GM15510 (cell line): ENCODE results near the gene CCDC85A.

Source experiments
- POLR2A ChIP-seq: IDR thresholded peaks from 3 replicates; pipeline ENCODE4 v1.6.1; 2011; ENCODE audit warnings: borderline replicate concordance; ENCODE audit not compliant: insufficient read length; ENCODE audit errors: extremely low read depth

CCDC85A gene

DNA sequence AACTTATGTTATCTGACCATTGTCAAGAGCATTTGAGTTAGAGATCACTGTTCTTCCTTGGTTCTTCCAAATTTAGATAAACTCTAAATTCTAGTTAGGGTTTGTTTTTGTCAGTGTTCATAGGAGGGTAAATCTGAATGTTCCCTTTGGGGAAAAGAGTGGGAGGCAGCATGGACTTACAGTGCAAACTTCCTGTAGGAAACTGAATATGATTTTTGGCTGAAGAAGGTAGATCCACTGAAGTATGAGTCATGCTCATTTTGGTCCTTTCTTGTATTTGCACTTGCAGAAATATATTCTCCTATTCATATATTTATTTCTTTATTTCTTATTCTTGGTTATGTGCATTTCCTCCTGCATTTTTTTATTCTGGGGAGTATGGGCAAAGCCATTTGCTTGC, 27.3 kb downstream of the CCDC85A start:
- TF ChIP-seq POLR2A = no peak

GRCh38 chr2:56215911-56216310, 32.1 kb downstream of the CCDC85A start:
- TF ChIP-seq POLR2A = no peak

DNA sequence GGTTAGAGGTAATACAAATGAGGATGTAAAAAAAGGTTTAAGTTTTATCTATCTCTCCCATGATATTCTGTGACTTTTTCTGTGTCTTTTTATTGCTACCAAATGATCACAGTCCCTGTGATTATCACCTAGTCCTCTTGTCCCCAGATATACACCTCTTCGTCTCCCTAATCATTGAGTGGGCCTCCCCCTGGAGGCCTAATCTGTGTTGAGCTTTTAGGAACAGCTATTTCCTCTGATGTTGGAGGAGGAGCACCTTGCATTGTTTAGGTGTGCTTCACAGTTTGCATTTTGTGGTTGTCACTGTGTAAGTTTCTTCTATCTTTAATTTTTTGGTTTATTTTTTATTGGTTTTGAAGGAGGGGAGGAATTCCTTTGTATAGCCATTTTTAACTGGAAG, 33.3 kb downstream of the CCDC85A start:
- TF ChIP-seq POLR2A = no peak

- TF ChIP-seq POLR2A = no peak
Observed at GRCh38 chr2:56222481-56222880, 38.7 kb downstream of the CCDC85A start.

- no peak for TF ChIP-seq POLR2A
Observed at GRCh38 chr2:56224316-56224715, 40.5 kb downstream of the CCDC85A start.

DNA sequence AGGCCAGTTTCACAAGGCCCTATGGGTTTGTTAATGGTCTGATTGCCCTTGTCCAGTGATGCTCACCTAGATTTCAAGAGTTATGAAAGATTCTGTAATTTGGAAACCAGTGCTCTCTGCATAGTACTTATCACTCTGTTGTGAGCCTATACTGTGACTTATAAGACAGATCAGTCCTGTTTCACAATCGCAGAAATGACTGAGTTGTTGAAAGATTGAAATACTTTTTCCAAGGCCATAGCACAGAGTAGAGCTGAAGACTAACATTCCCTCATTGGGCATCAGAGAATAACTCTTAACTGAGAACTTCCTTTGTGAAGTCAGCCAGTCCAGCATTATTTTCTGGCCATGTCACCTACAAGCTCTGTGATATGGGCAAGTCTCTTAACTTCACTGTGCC, 44.0 kb downstream of the CCDC85A start:
- no peak for TF ChIP-seq POLR2A

DNA sequence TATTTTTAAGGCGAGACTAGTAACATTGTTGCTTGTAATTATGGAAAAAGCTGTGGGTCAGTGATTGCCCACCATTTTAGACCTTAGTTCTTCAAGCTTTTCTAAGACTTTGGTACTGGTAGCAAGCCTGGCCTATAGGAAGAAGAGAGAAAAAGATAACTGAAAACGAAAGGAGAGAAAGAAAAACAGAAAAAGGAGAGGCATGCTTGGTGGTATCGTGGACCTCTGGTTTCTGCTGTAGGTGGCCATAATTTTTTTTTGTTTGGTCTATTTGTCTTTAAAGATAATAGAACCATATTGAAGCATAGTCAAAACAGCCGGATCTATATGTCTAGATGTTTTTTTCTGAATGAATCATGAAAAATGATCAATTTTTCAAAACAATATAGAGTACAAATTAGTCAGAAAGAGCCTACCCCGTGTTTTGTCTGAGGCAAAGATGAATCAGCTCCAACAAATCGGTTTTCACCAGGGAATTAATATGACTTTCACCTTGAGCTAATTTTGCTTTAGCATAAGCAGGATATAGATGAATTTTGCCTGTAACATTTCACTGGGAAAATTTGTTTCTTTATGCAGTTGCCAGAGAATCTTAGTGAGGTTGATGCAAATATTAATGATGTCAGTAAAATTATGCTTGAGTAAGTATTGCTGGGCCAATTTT, 45.7 kb downstream of the CCDC85A start:
- no peak for TF ChIP-seq POLR2A

DNA sequence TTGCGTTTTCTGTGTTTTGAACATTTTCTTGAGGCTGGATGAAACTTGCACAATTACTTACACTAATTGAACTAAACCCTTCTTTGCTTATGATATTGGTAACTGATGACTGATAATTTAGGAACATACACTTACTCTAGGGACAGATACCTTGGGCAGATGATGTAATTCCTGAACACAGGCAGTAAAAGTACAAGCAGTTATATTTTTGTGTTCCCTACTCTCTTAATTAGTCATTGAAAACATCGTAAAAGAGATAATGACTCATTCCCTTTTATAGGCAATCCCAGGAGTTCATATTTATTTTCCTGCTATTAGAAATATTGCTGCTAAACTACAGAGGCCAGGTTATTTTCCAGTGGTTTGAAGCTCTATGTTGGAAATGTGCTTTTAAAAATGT, 46.4 kb downstream of the CCDC85A start:
- no peak for TF ChIP-seq POLR2A

DNA sequence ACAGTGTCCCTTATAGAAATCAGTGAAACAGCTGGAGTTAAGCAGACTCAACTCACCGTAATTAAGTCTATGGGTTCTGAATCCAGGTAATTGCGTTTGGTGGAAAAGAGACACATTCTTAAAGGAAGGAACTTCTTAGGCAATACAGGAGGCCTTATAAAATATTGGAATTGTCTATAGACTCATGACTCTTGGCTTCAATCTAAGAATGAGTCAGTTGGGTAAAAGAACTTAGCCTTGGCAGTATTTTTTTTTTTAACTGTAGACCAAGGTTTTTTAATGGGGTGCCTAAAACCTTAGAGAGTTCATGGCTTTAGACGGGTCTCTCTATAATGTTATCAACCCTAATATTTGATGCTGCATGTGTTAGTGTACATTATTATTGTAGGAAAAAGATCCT, 47.6 kb downstream of the CCDC85A start:
- TF ChIP-seq POLR2A = no peak

- no peak for TF ChIP-seq POLR2A
Observed at GRCh38 chr2:56232912-56233311, 49.1 kb downstream of the CCDC85A start.

DNA sequence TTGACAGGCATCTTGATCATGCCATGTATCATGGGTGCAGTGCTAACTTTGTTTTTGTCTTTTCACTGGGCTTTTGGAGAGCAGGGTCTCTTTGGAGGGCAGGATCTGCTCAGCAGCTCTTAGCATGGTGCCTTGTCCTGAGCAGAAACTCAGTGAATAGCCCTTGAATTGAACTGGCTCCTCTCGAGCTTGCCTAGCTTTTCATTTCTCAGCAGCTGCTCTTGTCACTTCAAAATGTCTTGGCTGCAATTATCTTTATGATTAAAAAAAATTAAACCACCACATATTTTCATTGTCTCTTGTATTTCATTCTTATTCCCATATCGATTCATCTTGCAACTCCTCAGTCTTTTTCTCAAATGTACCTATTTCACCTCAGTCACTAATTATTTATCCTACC, 50.5 kb downstream of the CCDC85A start:
- TF ChIP-seq POLR2A = no peak

DNA sequence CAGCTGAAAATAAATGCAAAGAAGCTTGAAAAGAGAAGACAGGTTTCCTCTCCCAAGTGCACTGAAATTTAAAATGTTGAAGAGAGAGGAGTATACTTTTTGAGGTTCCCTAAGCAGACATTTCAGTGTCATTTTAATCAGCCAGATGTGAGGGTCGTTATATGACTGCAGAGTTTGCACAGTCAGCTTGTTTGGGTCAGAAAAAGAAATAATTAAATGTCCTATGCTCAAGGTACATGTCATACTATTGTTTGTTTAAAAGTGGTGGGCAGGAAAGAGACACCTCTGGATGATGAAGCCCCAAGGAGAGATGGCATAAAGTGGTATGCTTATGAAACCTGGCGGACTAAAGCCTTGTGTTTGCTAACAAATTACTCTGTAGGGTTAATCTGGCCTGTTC, 55.2 kb downstream of the CCDC85A start:
- TF ChIP-seq POLR2A = no peak

GRCh38 chr2:56239437-56239836, 55.6 kb downstream of the CCDC85A start:
- TF ChIP-seq POLR2A = no peak

DNA sequence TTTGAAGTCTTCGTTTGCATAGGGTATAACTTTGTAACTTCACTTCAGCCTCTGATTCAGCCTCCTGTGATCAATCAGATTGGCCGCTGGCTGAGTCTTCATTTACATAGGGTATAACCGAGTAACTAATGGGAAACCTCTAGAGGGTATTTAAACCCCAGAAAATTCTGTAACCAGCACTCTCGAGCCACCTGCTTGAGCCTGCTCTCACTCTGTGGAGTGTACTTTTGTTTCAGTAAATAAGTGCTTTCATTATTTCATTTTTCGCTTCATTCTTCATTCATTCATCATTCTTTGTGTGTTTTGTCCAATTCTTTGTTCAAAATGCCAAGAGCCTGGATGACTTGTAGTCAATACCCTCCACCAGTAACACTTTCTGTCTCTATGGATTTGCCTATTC, 56.4 kb downstream of the CCDC85A start:
- TF ChIP-seq POLR2A = no peak

GRCh38 chr2:56244506-56244905, 60.7 kb downstream of the CCDC85A start:
- TF ChIP-seq POLR2A = no peak

DNA sequence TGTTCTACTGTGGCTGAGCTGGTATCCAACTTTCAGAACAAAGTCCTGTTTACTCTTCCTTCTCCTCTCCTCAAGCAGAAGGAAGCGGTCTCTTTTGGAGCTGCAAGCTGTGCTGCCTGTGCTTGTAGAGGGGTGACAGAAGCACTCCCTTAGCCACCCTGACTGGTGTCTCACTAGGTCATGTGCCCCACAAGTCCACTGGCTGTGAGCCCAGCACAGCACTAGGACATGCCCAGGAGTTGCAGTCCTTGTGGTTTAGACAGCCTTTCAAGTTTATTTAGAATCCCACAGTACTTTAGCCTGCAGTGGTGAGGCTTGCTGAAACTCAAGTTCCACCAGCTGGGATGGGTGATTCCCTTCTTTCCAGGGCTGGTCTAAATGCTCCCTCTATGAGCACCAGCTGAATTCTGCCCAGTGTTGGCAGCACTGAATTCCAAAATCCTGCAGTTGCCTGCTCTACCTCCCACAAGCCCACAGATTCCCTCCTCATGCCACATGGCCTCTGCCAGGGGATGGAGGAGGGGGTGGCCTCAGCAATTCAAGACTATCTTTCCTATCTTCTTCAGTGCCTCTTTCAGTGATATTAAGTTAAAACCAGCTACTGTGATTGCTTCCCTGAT, 61.2 kb downstream of the CCDC85A start:
- TF ChIP-seq POLR2A = no peak
